NCI-H2171 treated with DMSO at 0.1 percent for 48 hours (cell line): Measurements from ENCODE around the gene CCDC122.
"Not testable (repeated sequence)": the region's sequence is repeated elsewhere in the genome, so short reads cannot be mapped to it uniquely, and the experiment has no call there.

ENCODE experiments used
- DNase-seq: peaks from one replicate; lab custom pipeline; 2025; lab: John Stamatoyannopoulos, UW

The CCDC122 gene

GRCh38 chr13:43877326-43877725 is 2.2 kb downstream of the CCDC122 start:
- no peak for DNase-seq

GRCh38 chr13:43876366-43876765 is 3.2 kb downstream of the CCDC122 start:
- no peak for DNase-seq

GRCh38 chr13:43874504-43875092 is 4.9 kb downstream of the CCDC122 start:
- DNase-seq, result peak; percentile 37

- no peak for DNase-seq
These were observed 7.4 kb downstream of the CCDC122 start for GRCh38 chr13:43872181-43872580.

GRCh38 chr13:43865892-43866291 is 13.6 kb downstream of the CCDC122 start:
- DNase-seq, result no peak

- DNase-seq, result no peak
These were observed 14.6 kb downstream of the CCDC122 start for GRCh38 chr13:43864921-43865320.

- no peak for DNase-seq
These were observed 17.7 kb downstream of the CCDC122 start for GRCh38 chr13:43861863-43862262.

GRCh38 chr13:43852923-43853404 is 26.6 kb downstream of the CCDC122 start:
- DNase-seq, result no peak

- no peak for DNase-seq
These were observed 28.7 kb downstream of the CCDC122 start for GRCh38 chr13:43850873-43851272.

GRCh38 chr13:43848001-43848649 is 31.4 kb downstream of the CCDC122 start:
- DNase-seq, result no peak

- no peak for DNase-seq
These were observed 32.9 kb downstream of the CCDC122 start for GRCh38 chr13:43846496-43847158.

- DNase-seq, result no peak
These were observed 40.6 kb downstream of the CCDC122 start for GRCh38 chr13:43838909-43839308.

- no peak for DNase-seq
These were observed 43.8 kb downstream of the CCDC122 start for GRCh38 chr13:43835701-43836100.

GRCh38 chr13:43831088-43831487 is 48.5 kb downstream of the CCDC122 start:
- no peak for DNase-seq

- DNase-seq, result no peak
These were observed 49.1 kb downstream of the CCDC122 start for GRCh38 chr13:43830497-43830881.

- not testable (repeated sequence) for DNase-seq
These were observed 54.9 kb downstream of the CCDC122 start for GRCh38 chr13:43824656-43825055.

- DNase-seq, result no peak
These were observed 56.6 kb downstream of the CCDC122 start for GRCh38 chr13:43822969-43823368.

- DNase-seq, result no peak
These were observed 63.1 kb downstream of the CCDC122 start for GRCh38 chr13:43816401-43816889.

- DNase-seq, result no peak
These were observed 64.3 kb downstream of the CCDC122 start for GRCh38 chr13:43815204-43815603.

GRCh38 chr13:43808676-43809075 is 70.9 kb downstream of the CCDC122 start:
- no peak for DNase-seq

- no peak for DNase-seq
These were observed 73.8 kb downstream of the CCDC122 start for GRCh38 chr13:43805681-43806128.

GRCh38 chr13:43805071-43805468 is 74.5 kb downstream of the CCDC122 start:
- DNase-seq, result peak; percentile 9

GRCh38 chr13:43804461-43805070 is 75.0 kb downstream of the CCDC122 start:
- peak; percentile 73 for DNase-seq
